Right kidney (tissue), 1 donor: ENCODE results near the gene ATP1A3.

ENCODE experiments used
- DNase-seq: peaks from one replicate; pipeline ENCODE4 v3.0.0-alpha.2; 2016

The ATP1A3 gene

GRCh38 chr19:41927497-41928192, 66.4 kb downstream of the ATP1A3 start:
- no peak for DNase-seq

- no peak for DNase-seq
These were observed 67.1 kb downstream of the ATP1A3 start for GRCh38 chr19:41926763-41927496.

- no peak for DNase-seq
These were observed 67.8 kb downstream of the ATP1A3 start for GRCh38 chr19:41926028-41926762.

GRCh38 chr19:41925208-41926003, 68.6 kb downstream of the ATP1A3 start:
- no peak for DNase-seq

- no peak for DNase-seq
These were observed 69.6 kb downstream of the ATP1A3 start for GRCh38 chr19:41924151-41925145.

GRCh38 chr19:41923045-41923788, 70.8 kb downstream of the ATP1A3 start:
- no peak for DNase-seq

- DNase-seq: no peak
These were observed 71.4 kb downstream of the ATP1A3 start for GRCh38 chr19:41922585-41922984.

- DNase-seq: no peak
These were observed 72.2 kb downstream of the ATP1A3 start for GRCh38 chr19:41921577-41922576.

- no peak for DNase-seq
These were observed 73.0 kb downstream of the ATP1A3 start for GRCh38 chr19:41920882-41921576.

- DNase-seq: no peak
These were observed 73.9 kb downstream of the ATP1A3 start for GRCh38 chr19:41919948-41920712.

- DNase-seq: no peak
These were observed 75.3 kb downstream of the ATP1A3 start for GRCh38 chr19:41918653-41919244.

GRCh38 chr19:41918095-41918494, 75.9 kb downstream of the ATP1A3 start:
- DNase-seq: no peak

GRCh38 chr19:41917676-41918075, 76.4 kb downstream of the ATP1A3 start:
- DNase-seq: no peak
